Keratinocyte (primary cell): ENCODE results near the gene LRP11.

Experiments used
- CTCF ChIP-seq, 3 experiments: IDR thresholded peaks in 1 of 3; conservative IDR thresholded peaks in 1 of 3; optimal IDR thresholded peaks in 1 of 3; 2 replicates in 2 of 3; 3 replicates in 1 of 3; pipeline versions ENCODE3 to v1.5.1; 2011; ENCODE audit warnings: low read length in 3 of 3, mild to moderate bottlenecking in 3 of 3, moderate library complexity in 2 of 3, control low read depth in 1 of 3, inconsistent platforms in 1 of 3; ENCODE audit not compliant: insufficient read depth in 2 of 3; ENCODE audit errors: extremely low read depth in 1 of 3
- EZH2 ChIP-seq: IDR thresholded peaks from one replicate; pipeline ENCODE4 v1.6.1; 2012; ENCODE audit warnings: inconsistent platforms, mild to moderate bottlenecking, low read length, moderate library complexity

- TF ChIP-seq EZH2 (no peak), CTCF (optimal IDR thresholded peaks at IDR 0.05 in 1 of 3, IDR thresholded peaks at IDR 0.05 in 1 of 3, conservative IDR thresholded peaks at IDR 0.05 in 1 of 3; ENCODE audit: extremely low read depth in 1 of 3, insufficient read depth in 2 of 3, low read length in 3 of 3) (no peak)
These were observed 18.6 kb downstream of the LRP11 start for GRCh38 chr6:149845549-149845948.
